Common myeloid progenitor, CD34-positive (primary cell): ENCODE measurements around the gene GATA3.

Source experiments
- CTCF ChIA-PET: fragments of 350-600 bp; sonication (Branson Sonifier 250); formaldehyde crosslinking; loops from one replicate; lab custom pipeline; 2021; ENCODE audit warnings: antibody characterized with exemption; lab: Charles Lee
- POLR2A ChIA-PET: fragments of 350-600 bp; sonication (Branson Sonifier 250); formaldehyde crosslinking; loops from one replicate; lab custom pipeline; 2021; ENCODE audit warnings: antibody characterized with exemption; lab: Charles Lee
- DNase-seq, 3 donors: peaks; one replicate each; pipeline versions ENCODE4 v3.0.0 to v3.0.0-alpha.2; 2013
- H3K27ac ChIP-seq, 2 experiments: 1 replicate in 1 of 2; 2 replicates in 1 of 2; pipeline ENCODE4 v1.7.0; 2013; ENCODE audit warnings: inconsistent platforms in 2 of 2, low read length in 2 of 2, mild to moderate bottlenecking in 2 of 2, low read depth in 1 of 2, moderate library complexity in 1 of 2; ENCODE audit not compliant: severe bottlenecking in 2 of 2, insufficient read depth in 1 of 2, poor library complexity in 1 of 2
- H3K27me3 ChIP-seq, 5 experiments: replicated peaks in 2 of 5; 1 replicate in 3 of 5; 2 replicates in 2 of 5; pipeline versions ENCODE4 v1.6.1 to v1.7.0; 2013; ENCODE audit warnings: low read length in 4 of 5, mild to moderate bottlenecking in 2 of 5, moderate library complexity in 2 of 5, inconsistent platforms in 1 of 5; ENCODE audit not compliant: insufficient read depth in 5 of 5, control insufficient read depth in 4 of 5
- H3K36me3 ChIP-seq, 4 experiments: 1 replicate in 2 of 4; 2 replicates in 2 of 4; pipeline versions ENCODE4 v1.6.1 to v1.7.0; 2013; ENCODE audit warnings: low read length in 3 of 4, control low read depth in 1 of 4, mild to moderate bottlenecking in 1 of 4; ENCODE audit not compliant: control insufficient read depth in 4 of 4, insufficient read depth in 4 of 4
- H3K4me1 ChIP-seq, 4 experiments: 1 replicate in 3 of 4; 2 replicates in 1 of 4; pipeline versions ENCODE4 v1.6.1 to v1.7.1; 2013; ENCODE audit warnings: low read length in 3 of 4, mild to moderate bottlenecking in 3 of 4, control low read depth in 1 of 4, inconsistent platforms in 1 of 4, moderate library complexity in 1 of 4; ENCODE audit not compliant: control insufficient read depth in 4 of 4, insufficient read depth in 4 of 4; ENCODE audit errors: control extremely low read depth in 1 of 4
- H3K4me3 ChIP-seq, 7 experiments: 1 replicate in 4 of 7; 2 replicates in 3 of 7; pipeline versions ENCODE4 v1.5.1 to v1.7.0; 2013; ENCODE audit warnings: mild to moderate bottlenecking in 7 of 7, low read length in 6 of 7, moderate library complexity in 6 of 7, inconsistent platforms in 2 of 7, low read depth in 2 of 7, control low read depth in 1 of 7; ENCODE audit not compliant: insufficient read depth in 4 of 7, control insufficient read depth in 1 of 7; ENCODE audit errors: extremely low read depth in 1 of 7
- H3K9me3 ChIP-seq, 5 experiments: 1 replicate in 4 of 5; 2 replicates in 1 of 5; pipeline versions ENCODE4 v1.6.1 to v1.7.1; 2013; ENCODE audit warnings: low read length in 4 of 5, mild to moderate bottlenecking in 2 of 5, inconsistent platforms in 1 of 5, low read depth in 1 of 5, moderate library complexity in 1 of 5; ENCODE audit not compliant: control insufficient read depth in 4 of 5, insufficient read depth in 2 of 5; ENCODE audit errors: control extremely low read depth in 1 of 5
- WGBS: methylation state at CpG from one replicate; pipeline ENCODE4 v1.1.5; 2013; ENCODE audit not compliant: insufficient coverage; 5-methylcytosine and 5-hydroxymethylcytosine counted together

GATA3 gene

GRCh38 chr10:8047452-8048280 lies 6.8 kb upstream of the GATA3 start:
- no peak for DNase-seq
- WGBS = 2% methylated on average over 14 of the region's 30 CpGs
- CTCF ChIA-PET = interaction anchor here (1.6 to 2.0 kb wide), 2 partner anchors 12 to 14 kb away, joined by 4 to 6 read pairs; no protein-coding TSS in a partner anchor
- H3K27me3 ChIP-seq = peaks cover 7 to 98% (median 58%) of the 10 kb centered on the region in 5 experiments
- no peaks in the 10 kb centered on the region for H3K36me3 ChIP-seq
- H3K9me3 ChIP-seq = no peaks in the 10 kb centered on the region
- no peak overlapping the region for H3K27ac ChIP-seq
- POLR2A ChIA-PET = no interaction called here
- H3K4me3 ChIP-seq = no peak overlapping the region
- H3K4me1 ChIP-seq = peaks cover 0 to 72% (median 60%) of the 10 kb centered on the region in 4 experiments

GRCh38 chr10:8048281-8049008 lies 6.0 kb upstream of the GATA3 start:
- WGBS = 5% methylated on average over 18 of the region's 29 CpGs
- H3K4me1 ChIP-seq = peaks cover 0 to 71% (median 62%) of the 10 kb centered on the region in 4 experiments
- DNase-seq = peak; percentile 65 to 91 (median 89)
- H3K4me3 ChIP-seq = no peak overlapping the region
- peaks cover 7 to 96% (median 56%) of the 10 kb centered on the region in 5 experiments for H3K27me3 ChIP-seq
- H3K9me3 ChIP-seq = no peaks in the 10 kb centered on the region
- H3K36me3 ChIP-seq = no peaks in the 10 kb centered on the region
- POLR2A ChIA-PET = no interaction called here
- H3K27ac ChIP-seq = no peak overlapping the region
- CTCF ChIA-PET = interaction anchor here (1.0 to 2.0 kb wide), 4 partner anchors 11 to 44 kb away, joined by 3 to 6 read pairs (median 4); no protein-coding TSS in a partner anchor

GRCh38 chr10:8049045-8049864 lies 5.2 kb upstream of the GATA3 start:
- WGBS = 2% methylated on average over 37 of the region's 51 CpGs
- peak overlapping the region in 5 of 7 experiments; percentile 43 to 58 (median 50) for H3K4me3 ChIP-seq
- CTCF ChIA-PET = interaction anchor here (1.0 to 1.6 kb wide), 3 partner anchors 10 to 43 kb away, joined by 3 to 4 read pairs (median 3); no protein-coding TSS in a partner anchor

GRCh38 chr10:8049865-8050555 lies 4.5 kb upstream of the GATA3 start:
- ChIA-PET CTCF (interaction anchor here (1.0 kb wide), 1 partner anchor 42 kb away, joined by 3 read pairs; no protein-coding TSS in a partner anchor), POLR2A (no interaction called here)
- WGBS = under 1% methylated on average over 54 of the region's 68 CpGs
- Histone ChIP-seq H3K36me3 (no peaks in the 10 kb centered on the region), H3K4me1 (peaks cover 2 to 69% (median 62%) of the 10 kb centered on the region in 4 experiments), H3K4me3 (peak overlapping the region in 5 of 7 experiments; percentile 43 to 58 (median 50)), H3K27me3 (peaks cover 7 to 94% (median 49%) of the 10 kb centered on the region in 5 experiments), H3K27ac (no peak overlapping the region), H3K9me3 (no peaks in the 10 kb centered on the region)
- DNase-seq = no peak

More at GRCh38 chr10:8049045-8049864, 5.2 kb upstream of the GATA3 start:
- no peak for DNase-seq
- H3K36me3 ChIP-seq = no peaks in the 10 kb centered on the region
- POLR2A ChIA-PET = no interaction called here
- H3K27ac ChIP-seq = no peak overlapping the region
- peaks cover 2 to 72% (median 63%) of the 10 kb centered on the region in 4 experiments for H3K4me1 ChIP-seq
- peaks cover 7 to 96% (median 54%) of the 10 kb centered on the region in 5 experiments for H3K27me3 ChIP-seq
- no peaks in the 10 kb centered on the region for H3K9me3 ChIP-seq

- no peaks in the 10 kb centered on the region for H3K9me3 ChIP-seq
- POLR2A ChIA-PET = no interaction called here
- WGBS = 0% methylated on average over 53 of the region's 60 CpGs
Observed at GRCh38 chr10:8050556-8051108, 3.9 kb upstream of the GATA3 start.

More at GRCh38 chr10:8050556-8051108, 3.9 kb upstream of the GATA3 start:
- peak in 2 of 3 donors; percentile 51 to 61 for DNase-seq
- peaks cover 5 to 93% (median 48%) of the 10 kb centered on the region in 5 experiments for H3K27me3 ChIP-seq
- peak overlapping the region in 5 of 7 experiments; percentile 38 to 58 (median 50) for H3K4me3 ChIP-seq
- H3K36me3 ChIP-seq = no peaks in the 10 kb centered on the region
- no peak overlapping the region for H3K27ac ChIP-seq
- CTCF ChIA-PET = no interaction called here
- H3K4me1 ChIP-seq = peaks cover 2 to 69% (median 62%) of the 10 kb centered on the region in 4 experiments
